ENCODE results near the gene MAT2A. TPM values are rescaled to one million over a fixed set of nuclear protein-coding genes. Genes with fewer than 3 reads are reported as not detected.
A peak's percentile ranks its signal among the peaks of the same experiment; 100 is the strongest.

The MAT2A gene
- total and polyA plus RNA-seq, 9 of the 15 experiments (the other 6 are each of a cell fraction or from before 2014, with no cell fraction given): 130 to 1,027 (median 240) TPM

GRCh38 chr2:85497944-85498630 is 40.9 kb upstream of the MAT2A start (continued):
- no peak for TF ChIP-seq ZNF764 (CRISPR knock-in tag; IDR thresholded peaks at IDR 0.05; ENCODE audit: low read depth)
- no peak for TF ChIP-seq STAT5A (IDR thresholded peaks at IDR 0.05; ENCODE audit: borderline replicate concordance, low read length)
- TF ChIP-seq KDM2B (CRISPR knock-in tag; IDR thresholded peaks at IDR 0.05): no peak
- no peak for TF ChIP-seq TAF1 (IDR thresholded peaks at IDR 0.05; ENCODE audit: control insufficient read depth, extremely low read depth, insufficient read depth, low read length, severe bottlenecking)
- TF ChIP-seq ZNF354B (CRISPR knock-in tag; IDR thresholded peaks at IDR 0.05): peak; percentile 83
- TF ChIP-seq HMGXB4 (CRISPR knock-in tag; IDR thresholded peaks at IDR 0.05): no peak
- TF ChIP-seq CLOCK (CRISPR knock-in tag; IDR thresholded peaks at IDR 0.05; ENCODE audit: borderline replicate concordance): no peak
- no peak for TF ChIP-seq ZNF695 (CRISPR knock-in tag; IDR thresholded peaks at IDR 0.05)
- TF ChIP-seq, protein P1, sequence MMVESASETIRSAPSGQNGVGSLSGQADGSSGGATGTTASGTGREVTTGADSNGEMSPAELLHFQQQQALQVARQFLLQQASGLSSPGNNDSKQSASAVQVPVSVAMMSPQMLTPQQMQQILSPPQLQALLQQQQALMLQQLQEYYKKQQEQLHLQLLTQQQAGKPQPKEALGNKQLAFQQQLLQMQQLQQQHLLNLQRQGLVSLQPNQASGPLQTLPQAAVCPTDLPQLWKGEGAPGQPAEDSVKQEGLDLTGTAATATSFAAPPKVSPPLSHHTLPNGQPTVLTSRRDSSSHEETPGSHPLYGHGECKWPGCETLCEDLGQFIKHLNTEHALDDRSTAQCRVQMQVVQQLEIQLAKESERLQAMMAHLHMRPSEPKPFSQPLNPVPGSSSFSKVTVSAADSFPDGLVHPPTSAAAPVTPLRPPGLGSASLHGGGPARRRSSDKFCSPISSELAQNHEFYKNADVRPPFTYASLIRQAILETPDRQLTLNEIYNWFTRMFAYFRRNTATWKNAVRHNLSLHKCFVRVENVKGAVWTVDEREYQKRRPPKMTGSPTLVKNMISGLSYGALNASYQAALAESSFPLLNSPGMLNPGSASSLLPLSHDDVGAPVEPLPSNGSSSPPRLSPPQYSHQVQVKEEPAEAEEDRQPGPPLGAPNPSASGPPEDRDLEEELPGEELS (CRISPR knock-in tag; IDR thresholded peaks at IDR 0.05; ENCODE audit: borderline replicate concordance): no peak
- no peak for TF ChIP-seq ZNF121 (CRISPR knock-in tag; conservative IDR thresholded peaks at IDR 0.05)
- TF ChIP-seq, protein P2, sequence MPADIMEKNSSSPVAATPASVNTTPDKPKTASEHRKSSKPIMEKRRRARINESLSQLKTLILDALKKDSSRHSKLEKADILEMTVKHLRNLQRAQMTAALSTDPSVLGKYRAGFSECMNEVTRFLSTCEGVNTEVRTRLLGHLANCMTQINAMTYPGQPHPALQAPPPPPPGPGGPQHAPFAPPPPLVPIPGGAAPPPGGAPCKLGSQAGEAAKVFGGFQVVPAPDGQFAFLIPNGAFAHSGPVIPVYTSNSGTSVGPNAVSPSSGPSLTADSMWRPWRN (IDR thresholded peaks at IDR 0.05; ENCODE audit: low read depth): no peak
- TF ChIP-seq IFI16 (CRISPR knock-in tag; IDR thresholded peaks at IDR 0.05): peak; percentile 81; the same call in 1 of the 2 replicates
- TF ChIP-seq ZNF175 (CRISPR knock-in tag; IDR thresholded peaks at IDR 0.05; ENCODE audit: low read depth): peak; percentile 97
- TF ChIP-seq GATAD2B (IDR thresholded peaks at IDR 0.05; ENCODE audit: borderline replicate concordance): no peak
- TF ChIP-seq ZNF12 (CRISPR knock-in tag; IDR thresholded peaks at IDR 0.05): no peak
- peak; percentile 78 for TF ChIP-seq ZNF766 (CRISPR knock-in tag; conservative IDR thresholded peaks at IDR 0.05)
- TF ChIP-seq KLF13 (tag; IDR thresholded peaks at IDR 0.05; ENCODE audit: borderline replicate concordance, low read depth): peak; percentile 71; the same call in 1 of the 2 replicates
- no peak for TF ChIP-seq CHCHD3 (CRISPR knock-in tag; IDR thresholded peaks at IDR 0.05)
- TF ChIP-seq KLF16 (IDR thresholded peaks at IDR 0.05): no peak

All from K562 (cell line).